CD4-positive, alpha-beta T cell treated with Interleukin-21 for 1 hour (primary cell): ENCODE results near the gene HAPLN3.

Source experiments
- DNase-seq: peaks from one replicate; pipeline ENCODE4 v3.0.0-alpha.2; 2020

The HAPLN3 gene

GRCh38 chr15:88909956-88910831 lies 14.8 kb upstream of the HAPLN3 start:
- DNase-seq, result no peak

GRCh38 chr15:88908697-88909621 lies 13.6 kb upstream of the HAPLN3 start:
- DNase-seq, result no peak

GRCh38 chr15:88908123-88908522 lies 12.8 kb upstream of the HAPLN3 start:
- DNase-seq, result no peak

GRCh38 chr15:88907111-88907510 lies 11.8 kb upstream of the HAPLN3 start:
- no peak for DNase-seq

- no peak for DNase-seq
These were observed 11.2 kb upstream of the HAPLN3 start for GRCh38 chr15:88906551-88906950.

GRCh38 chr15:88906130-88906529 lies 10.8 kb upstream of the HAPLN3 start:
- no peak for DNase-seq

GRCh38 chr15:88905576-88905975 lies 10.2 kb upstream of the HAPLN3 start:
- DNase-seq, result no peak

GRCh38 chr15:88904624-88905327 lies 9.4 kb upstream of the HAPLN3 start:
- peak; percentile 97 for DNase-seq

GRCh38 chr15:88904257-88904623 lies 8.9 kb upstream of the HAPLN3 start:
- DNase-seq, result no peak

GRCh38 chr15:88902846-88903245 lies 7.5 kb upstream of the HAPLN3 start:
- no peak for DNase-seq

GRCh38 chr15:88902221-88902835 lies 7.0 kb upstream of the HAPLN3 start:
- no peak for DNase-seq

- DNase-seq, result no peak
These were observed 6.3 kb upstream of the HAPLN3 start for GRCh38 chr15:88901508-88902220.

GRCh38 chr15:88900982-88901418 lies 5.7 kb upstream of the HAPLN3 start:
- DNase-seq, result no peak

- DNase-seq, result no peak
These were observed 5.1 kb upstream of the HAPLN3 start for GRCh38 chr15:88900309-88900981.

- no peak for DNase-seq
These were observed 3.9 kb upstream of the HAPLN3 start for GRCh38 chr15:88899251-88899650.

- no peak for DNase-seq
These were observed 3.4 kb upstream of the HAPLN3 start for GRCh38 chr15:88898736-88899135.

GRCh38 chr15:88897456-88898194 lies 2.3 kb upstream of the HAPLN3 start:
- DNase-seq, result peak; percentile 90

GRCh38 chr15:88897142-88897455 lies 1.8 kb upstream of the HAPLN3 start:
- no peak for DNase-seq

- DNase-seq, result no peak
These were observed 1.1 kb upstream of the HAPLN3 start for GRCh38 chr15:88896333-88897033.

- DNase-seq, result peak; percentile 88
These were observed 961 bp downstream of the HAPLN3 start for GRCh38 chr15:88894348-88894818.
